ENCODE measurements around the gene NT5C. TPM values are rescaled to one million over a fixed set of nuclear protein-coding genes. Genes with fewer than 3 reads are reported as not detected.

Gene NT5C
- total and polyA plus RNA-seq, 12 donors, result 17.1 to 71.7 (median 23.6) TPM

Other genes starting within 250 kb of the NT5C start
- not detected for gene FADS6, start 238.1 kb downstream of the NT5C start, total RNA-seq
- gene FADS6, start 238.1 kb downstream of the NT5C start, polyA plus RNA-seq, result not detected
- not detected for gene USH1G, start 208.5 kb downstream of the NT5C start, total RNA-seq
- gene USH1G, start 208.5 kb downstream of the NT5C start, polyA plus RNA-seq, result not detected
- gene OTOP2, start 207.5 kb downstream of the NT5C start, total RNA-seq, result not detected
- not detected for gene OTOP2, start 207.5 kb downstream of the NT5C start, polyA plus RNA-seq
- not detected for gene OTOP3, start 195.8 kb downstream of the NT5C start, total RNA-seq
- not detected for gene OTOP3, start 195.8 kb downstream of the NT5C start, polyA plus RNA-seq
- gene HID1, start 159.0 kb downstream of the NT5C start, total RNA-seq, result 10 to 100 TPM in 4 of 10 donors, 1 to 10 TPM in 6; 3.9 to 15.5 (median 9.5) TPM
- 10 to 100 TPM in 1 of 2 donors, 1 to 10 TPM in 1; 8.0 to 23.8 TPM for gene HID1, start 159.0 kb downstream of the NT5C start, polyA plus RNA-seq
- gene CDR2L, start 144.1 kb downstream of the NT5C start, total RNA-seq, result 10 to 100 TPM; 10.8 to 25.3 (median 16.3) TPM
- 10 to 100 TPM in 1 of 2 donors, 1 to 10 TPM in 1; 8.5 to 11.9 TPM for gene CDR2L, start 144.1 kb downstream of the NT5C start, polyA plus RNA-seq
- 10 to 100 TPM; 43.7 to 64.1 (median 51.7) TPM for gene MRPL58, start 119.1 kb downstream of the NT5C start, total RNA-seq
- 10 to 100 TPM; 71.8 to 72.3 TPM for gene MRPL58, start 119.1 kb downstream of the NT5C start, polyA plus RNA-seq
- 1,000 to 10,000 TPM in 1 of 10 donors, 100 to 1,000 TPM in 9; 678 to 1,003 (median 867) TPM for gene ATP5PD, start 84.8 kb downstream of the NT5C start, total RNA-seq
- 1,000 to 10,000 TPM in 1 of 2 donors, 100 to 1,000 TPM in 1; 870 to 2,296 TPM for gene ATP5PD, start 84.8 kb downstream of the NT5C start, polyA plus RNA-seq
- 10 to 100 TPM; 19.6 to 41.1 (median 29.6) TPM for gene KCTD2, start 84.5 kb downstream of the NT5C start, total RNA-seq
- gene KCTD2, start 84.5 kb downstream of the NT5C start, polyA plus RNA-seq, result 10 to 100 TPM; 11.8 to 19.2 TPM
- 10 to 100 TPM in 8 of 10 donors, 1 to 10 TPM in 2; 7.5 to 17.4 (median 11.9) TPM for gene SLC16A5, start 43.8 kb downstream of the NT5C start, total RNA-seq
- 10 to 100 TPM in 1 of 2 donors, 1 to 10 TPM in 1; 3.6 to 12.4 TPM for gene SLC16A5, start 43.8 kb downstream of the NT5C start, polyA plus RNA-seq
- 1 to 10 TPM; 4.7 to 7.9 (median 5.2) TPM for gene ARMC7, start 21.8 kb downstream of the NT5C start, total RNA-seq
- gene ARMC7, start 21.8 kb downstream of the NT5C start, polyA plus RNA-seq, result 1 to 10 TPM; 3.1 to 7.2 TPM
- gene JPT1, start 22.8 kb upstream of the NT5C start, total RNA-seq, result 10 to 100 TPM in 8 of 10 donors, 1 to 10 TPM in 2; 6.7 to 30.0 (median 12.6) TPM
- 10 to 100 TPM; 32.6 to 61.6 TPM for gene JPT1, start 22.8 kb upstream of the NT5C start, polyA plus RNA-seq
- 100 to 1,000 TPM; 187 to 258 (median 218) TPM for gene SUMO2, start 51.2 kb upstream of the NT5C start, total RNA-seq
- 10 to 100 TPM; 47.9 to 57.1 TPM for gene SUMO2, start 51.2 kb upstream of the NT5C start, polyA plus RNA-seq
- 10 to 100 TPM; 16.2 to 28.4 (median 20.4) TPM for gene NUP85, start 73.9 kb upstream of the NT5C start, total RNA-seq
- 10 to 100 TPM; 31.3 to 39.0 TPM for gene NUP85, start 73.9 kb upstream of the NT5C start, polyA plus RNA-seq
- 10 to 100 TPM; 16.0 to 30.2 (median 21.7) TPM for gene GGA3, start 129.9 kb upstream of the NT5C start, total RNA-seq
- gene GGA3, start 129.9 kb upstream of the NT5C start, polyA plus RNA-seq, result 10 to 100 TPM; 13.1 to 20.3 TPM
- gene MRPS7, start 130.1 kb upstream of the NT5C start, total RNA-seq, result 100 to 1,000 TPM; 124 to 179 (median 151) TPM
- 100 to 1,000 TPM in 1 of 2 donors, 10 to 100 TPM in 1; 98.9 to 118 TPM for gene MRPS7, start 130.1 kb upstream of the NT5C start, polyA plus RNA-seq
- 10 to 100 TPM; 12.6 to 21.0 (median 15.6) TPM for gene MIF4GD, start 139.5 kb upstream of the NT5C start, total RNA-seq
- gene MIF4GD, start 139.5 kb upstream of the NT5C start, polyA plus RNA-seq, result 10 to 100 TPM in 1 of 2 donors, 1 to 10 TPM in 1; 7.5 to 27.7 TPM
- 10 to 100 TPM in 6 of 10 donors, 1 to 10 TPM in 4; 6.8 to 19.2 (median 11.3) TPM for gene SLC25A19, start 157.7 kb upstream of the NT5C start, total RNA-seq
- 10 to 100 TPM; 19.7 to 23.2 TPM for gene SLC25A19, start 157.7 kb upstream of the NT5C start, polyA plus RNA-seq